HCT116 (cell line): ENCODE data around the gene AVP.
"Not testable (repeated sequence)": the region's sequence is repeated elsewhere in the genome, so short reads cannot be mapped to it uniquely, and the experiment has no call there.

Experiments used
- ATF3 ChIP-seq: IDR thresholded peaks from 2 replicates; pipeline ENCODE4 v1.6.1; 2012
- CTCF ChIP-seq, 3 experiments: fragments of 200-600 bp in 1 of 3; sonication (generic) in 1 of 3; IDR thresholded peaks in 2 of 3; conservative IDR thresholded peaks in 1 of 3; 2 replicates each; pipeline ENCODE4 v1.5.1; 2012 to 2017; ENCODE audit warnings: low read depth in 2 of 3, low read length in 2 of 3, antibody characterized with exemption in 1 of 3, borderline replicate concordance in 1 of 3, control low read depth in 1 of 3, mild to moderate bottlenecking in 1 of 3, mixed read lengths in 1 of 3, mixed run types in 1 of 3, moderate library complexity in 1 of 3; ENCODE audit not compliant: insufficient read depth in 1 of 3
- EZH2 ChIP-seq: fragments of 200-600 bp; sonication (generic); IDR thresholded peaks from 2 replicates; pipeline ENCODE4 v1.6.1; 2017; ENCODE audit warnings: antibody characterized with exemption, mixed run types
- EZH2phosphoT487 ChIP-seq: fragments of 200-600 bp; IDR thresholded peaks from 2 replicates; pipeline ENCODE4 v1.6.1; 2018; ENCODE audit warnings: antibody characterized with exemption, borderline replicate concordance
- MAX ChIP-seq: IDR thresholded peaks from 2 replicates; pipeline ENCODE4 v1.6.1; 2012
- POLR2A ChIP-seq: IDR thresholded peaks from 2 replicates; pipeline ENCODE4 v1.7.0; 2011; ENCODE audit warnings: borderline replicate concordance; ENCODE audit not compliant: insufficient read depth, insufficient read length; ENCODE audit errors: extremely low read depth
- POLR2AphosphoS5 ChIP-seq: IDR thresholded peaks from 2 replicates; pipeline ENCODE4 v1.6.1; 2011; ENCODE audit warnings: mild to moderate bottlenecking, low read depth, low read length, moderate library complexity
- SIN3A ChIP-seq: IDR thresholded peaks from 2 replicates; pipeline ENCODE4 v1.6.1; 2012; ENCODE audit warnings: low read depth
- SP1 ChIP-seq: IDR thresholded peaks from 2 replicates; pipeline ENCODE4 v1.6.1; 2012; ENCODE audit warnings: low read depth
- TCF7L2 ChIP-seq: IDR thresholded peaks from 2 replicates; pipeline ENCODE4 v1.7.0; 2011; ENCODE audit warnings: borderline replicate concordance, inconsistent platforms; ENCODE audit not compliant: insufficient read depth, insufficient read length; ENCODE audit errors: extremely low read depth
- ZNF274 ChIP-seq: fragments of 200-500 bp; sonication (Bioruptor generic); IDR thresholded peaks from 2 replicates; pipeline ENCODE4 v1.6.1; 2014; ENCODE audit warnings: mild to moderate bottlenecking, low read depth, low read length, inconsistent platforms

- not testable (repeated sequence) for TF ChIP-seq CTCF (IDR thresholded peaks at IDR 0.05 in 2 of 3, conservative IDR thresholded peaks at IDR 0.05 in 1 of 3; ENCODE audit: borderline replicate concordance in 1 of 3, insufficient read depth in 1 of 3, low read depth in 2 of 3, low read length in 2 of 3); EZH2phosphoT487; POLR2AphosphoS5; EZH2; ZNF274; POLR2A; TCF7L2; MAX; SP1; SIN3A; ATF3
Observed at GRCh38 chr20:3073251-3073643, 11.3 kb downstream of the AVP start.
